ENCODE results near the gene THSD4.

Gene THSD4

DNA sequence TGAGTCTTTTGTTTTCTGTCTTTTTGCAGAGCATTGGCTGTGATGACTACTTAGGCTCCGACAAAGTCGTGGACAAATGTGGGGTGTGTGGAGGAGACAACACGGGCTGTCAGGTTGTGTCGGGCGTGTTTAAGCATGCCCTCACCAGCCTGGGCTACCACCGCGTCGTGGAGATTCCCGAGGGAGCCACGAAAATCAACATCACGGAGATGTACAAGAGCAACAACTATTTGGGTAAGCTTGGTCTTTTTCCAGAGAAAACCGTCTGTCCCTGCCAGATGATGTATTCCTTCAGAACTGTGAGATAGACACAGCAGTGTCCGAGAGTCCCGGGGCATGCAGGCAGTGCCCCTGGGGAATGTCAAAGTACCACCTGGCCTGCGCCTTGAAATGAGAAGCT lies 545.2 kb downstream of the THSD4 start:
- Histone ChIP-seq H3K27me3 (ENCODE audit: control insufficient read depth, low read length) (peaks cover 6% of the 10 kb centered on the region; the same call in 1 of the 2 replicates), H3K4me2 (ENCODE audit: low read length) (no peak overlapping the region), H3K9me3 (ENCODE audit: control insufficient read depth, insufficient read depth, low read length) (no peaks in the 10 kb centered on the region), H3F3A (ENCODE audit: control insufficient read depth, insufficient read depth) (no peaks in the 10 kb centered on the region), H3K4me1 (ENCODE audit: control insufficient read depth, low read length) (no peaks in the 10 kb centered on the region), H3K9me2 (replicated peaks; ENCODE audit: control insufficient read depth, low read length) (no peaks in the 10 kb centered on the region), H4K20me1 (ENCODE audit: control insufficient read depth, insufficient read depth, low read depth, low read length) (no peaks in the 10 kb centered on the region), H3K27ac (ENCODE audit: low read depth, low read length) (no peak overlapping the region), H3K79me2 (ENCODE audit: control insufficient read depth, low read length) (no peaks in the 10 kb centered on the region), H3K36me3 (ENCODE audit: control insufficient read depth, low read length) (no peaks in the 10 kb centered on the region), H3K4me3 (ENCODE audit: low read length) (no peak overlapping the region)
- TF ChIP-seq EZH2phosphoT487 (IDR thresholded peaks at IDR 0.05; ENCODE audit: borderline replicate concordance, low read length), result no peak
- TF ChIP-seq, protein P1, sequence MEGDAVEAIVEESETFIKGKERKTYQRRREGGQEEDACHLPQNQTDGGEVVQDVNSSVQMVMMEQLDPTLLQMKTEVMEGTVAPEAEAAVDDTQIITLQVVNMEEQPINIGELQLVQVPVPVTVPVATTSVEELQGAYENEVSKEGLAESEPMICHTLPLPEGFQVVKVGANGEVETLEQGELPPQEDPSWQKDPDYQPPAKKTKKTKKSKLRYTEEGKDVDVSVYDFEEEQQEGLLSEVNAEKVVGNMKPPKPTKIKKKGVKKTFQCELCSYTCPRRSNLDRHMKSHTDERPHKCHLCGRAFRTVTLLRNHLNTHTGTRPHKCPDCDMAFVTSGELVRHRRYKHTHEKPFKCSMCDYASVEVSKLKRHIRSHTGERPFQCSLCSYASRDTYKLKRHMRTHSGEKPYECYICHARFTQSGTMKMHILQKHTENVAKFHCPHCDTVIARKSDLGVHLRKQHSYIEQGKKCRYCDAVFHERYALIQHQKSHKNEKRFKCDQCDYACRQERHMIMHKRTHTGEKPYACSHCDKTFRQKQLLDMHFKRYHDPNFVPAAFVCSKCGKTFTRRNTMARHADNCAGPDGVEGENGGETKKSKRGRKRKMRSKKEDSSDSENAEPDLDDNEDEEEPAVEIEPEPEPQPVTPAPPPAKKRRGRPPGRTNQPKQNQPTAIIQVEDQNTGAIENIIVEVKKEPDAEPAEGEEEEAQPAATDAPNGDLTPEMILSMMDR (IDR thresholded peaks at IDR 0.05; ENCODE audit: low read depth, low read length, poor library complexity, severe bottlenecking), result no peak

DNA sequence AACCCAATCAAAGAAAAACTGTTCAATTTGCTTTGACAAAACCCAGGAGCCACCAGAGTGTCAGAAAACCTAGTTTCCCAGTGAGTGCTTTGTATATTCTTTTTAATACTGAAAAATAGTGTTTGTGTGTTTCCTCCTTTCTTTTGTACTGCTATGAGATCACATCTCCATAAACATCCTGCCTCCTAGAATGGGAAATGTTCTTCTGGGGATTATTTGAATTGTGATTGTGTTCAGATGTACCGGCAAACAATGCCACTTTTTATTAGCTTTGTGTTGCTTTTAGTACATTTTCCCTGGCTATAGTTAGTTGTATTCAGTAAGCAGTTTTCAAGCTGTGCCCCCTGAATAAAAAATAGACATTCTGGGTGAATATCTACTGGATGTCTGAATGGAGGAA lies 547.0 kb downstream of the THSD4 start:
- Histone ChIP-seq H4K20me1 (ENCODE audit: control insufficient read depth, insufficient read depth, low read depth, low read length) (no peaks in the 10 kb centered on the region), H3K36me3 (ENCODE audit: control insufficient read depth, low read length) (no peaks in the 10 kb centered on the region), H3K4me1 (ENCODE audit: control insufficient read depth, low read length) (no peaks in the 10 kb centered on the region), H3K4me3 (ENCODE audit: low read length) (no peak overlapping the region), H3K27ac (ENCODE audit: low read depth, low read length) (no peak overlapping the region), H3F3A (ENCODE audit: control insufficient read depth, insufficient read depth) (no peaks in the 10 kb centered on the region), H3K79me2 (ENCODE audit: control insufficient read depth, low read length) (no peaks in the 10 kb centered on the region), H3K9me2 (replicated peaks; ENCODE audit: control insufficient read depth, low read length) (no peaks in the 10 kb centered on the region), H3K4me2 (ENCODE audit: low read length) (no peak overlapping the region), H3K27me3 (ENCODE audit: control insufficient read depth, low read length) (peaks cover 6% of the 10 kb centered on the region; the same call in 1 of the 2 replicates), H3K9me3 (ENCODE audit: control insufficient read depth, insufficient read depth, low read length) (no peaks in the 10 kb centered on the region)
- TF ChIP-seq, protein P1 (IDR thresholded peaks at IDR 0.05; ENCODE audit: low read depth, low read length, poor library complexity, severe bottlenecking), result no peak
- no peak for TF ChIP-seq EZH2phosphoT487 (IDR thresholded peaks at IDR 0.05; ENCODE audit: borderline replicate concordance, low read length)

DNA sequence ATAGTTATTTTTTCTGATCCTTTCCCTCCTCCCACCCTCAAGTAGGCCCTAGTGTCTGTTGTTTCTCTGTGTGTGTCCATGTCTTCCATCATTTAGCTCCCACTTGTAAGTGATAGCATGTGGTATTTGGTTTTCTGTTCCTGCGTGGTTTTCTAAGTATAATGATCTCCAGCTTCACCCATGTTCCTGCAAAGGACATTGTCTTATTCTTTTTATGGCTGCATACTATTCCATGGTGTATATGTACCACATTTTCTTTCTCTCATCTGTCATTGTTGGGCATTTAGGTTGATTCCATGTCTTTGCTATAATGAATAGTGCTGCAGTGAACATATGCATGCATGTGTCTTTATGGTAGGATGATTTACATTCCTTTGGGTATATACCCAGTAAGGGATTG lies 549.4 kb downstream of the THSD4 start:
- H3K36me3 ChIP-seq (ENCODE audit: control insufficient read depth, low read length), result no peaks in the 10 kb centered on the region
- H3K27me3 ChIP-seq (ENCODE audit: control insufficient read depth, low read length), result peaks cover 7% of the 10 kb centered on the region; the same call in 1 of the 2 replicates
- no peaks in the 10 kb centered on the region for H3K9me3 ChIP-seq (ENCODE audit: control insufficient read depth, insufficient read depth, low read length)
- no peak overlapping the region for H3K27ac ChIP-seq (ENCODE audit: low read depth, low read length)
- H3K79me2 ChIP-seq (ENCODE audit: control insufficient read depth, low read length), result no peaks in the 10 kb centered on the region
- H3F3A ChIP-seq (ENCODE audit: control insufficient read depth, insufficient read depth), result no peaks in the 10 kb centered on the region
- no peak for TF ChIP-seq EZH2phosphoT487 (IDR thresholded peaks at IDR 0.05; ENCODE audit: borderline replicate concordance, low read length)
- TF ChIP-seq, protein P1 (IDR thresholded peaks at IDR 0.05; ENCODE audit: low read depth, low read length, poor library complexity, severe bottlenecking), result no peak
- no peaks in the 10 kb centered on the region for H4K20me1 ChIP-seq (ENCODE audit: control insufficient read depth, insufficient read depth, low read depth, low read length)
- no peak overlapping the region for H3K4me2 ChIP-seq (ENCODE audit: low read length)
- H3K4me3 ChIP-seq (ENCODE audit: low read length), result no peak overlapping the region
- no peaks in the 10 kb centered on the region for H3K9me2 ChIP-seq (replicated peaks; ENCODE audit: control insufficient read depth, low read length)
- H3K4me1 ChIP-seq (ENCODE audit: control insufficient read depth, low read length), result no peaks in the 10 kb centered on the region
